HepG2 (cell line): ENCODE results near the gene TNNI2. TPM values are rescaled to one million over a fixed set of nuclear protein-coding genes. Genes with fewer than 3 reads are reported as not detected.

Source experiments
- ATAC-seq: fragments of 200-7000 bp; cut with Tn5 transposase; 3 replicates; pipeline ENCODE4 v1.9.1; 2020; ENCODE audit warnings: mild to moderate bottlenecking, moderate library complexity
- BruUV-seq: library from RNA; stranded (reverse); fragments of 400-500 nt; replicated peaks from 2 replicates; lab custom pipeline; 2021; lab: Mats Ljungman, UMichigan
- CTCF ChIA-PET: fragments of 300-600 bp; formaldehyde crosslinking; extraction: SDS; loops from one replicate; lab custom pipeline; 2021; ENCODE audit warnings: low total read pairs, inconsistent platforms, low intra/inter-chr PET ratio; lab: Yijun Ruan, JAX
- POLR2A ChIA-PET: fragments of 350-600 bp; sonication (Branson Sonifier 250); formaldehyde crosslinking; loops from one replicate; lab custom pipeline; 2020; ENCODE audit warnings: antibody characterized with exemption, inconsistent platforms; lab: Yijun Ruan, JAX
- DNase-seq: peaks from one replicate; pipeline ENCODE4 v3.0.0-alpha.2; 2015; ENCODE audit warnings: low spot score
- FAIRE-seq: peaks from 3 replicates; lab custom pipeline; 2011; peaks lifted over from hg19 to GRCh38; lab: Jason Lieb, UNC
- H2AFZ ChIP-seq: one replicate; pipeline ENCODE4 v1.6.1; 2011; ENCODE audit warnings: low read length, inconsistent platforms
- H3K27ac ChIP-seq: fragments of 300-600 bp; 3 replicates; pipeline ENCODE4 v1.8.0; 2011; ENCODE audit warnings: mixed run types, mild to moderate bottlenecking, mixed read lengths, low read length, inconsistent platforms; ENCODE audit not compliant: insufficient read depth; ENCODE audit errors: extremely low read length
- H3K27me3 ChIP-seq, 2 experiments: fragments of 200-600 bp in 1 of 2; 2 replicates in 1 of 2; 3 replicates in 1 of 2; pipeline versions ENCODE4 v1.6.0 to v1.8.0; 2011; ENCODE audit warnings: low read length in 2 of 2, mild to moderate bottlenecking in 2 of 2, moderate library complexity in 2 of 2, inconsistent platforms in 1 of 2; ENCODE audit not compliant: insufficient read depth in 2 of 2, control insufficient read depth in 1 of 2
- H3K36me3 ChIP-seq, 2 experiments: fragments of 200-600 bp in 1 of 2; replicated peaks in 1 of 2; 2 replicates in 1 of 2; 3 replicates in 1 of 2; pipeline versions ENCODE4 v1.5.1 to v1.8.0; 2011; ENCODE audit warnings: low read length in 2 of 2, inconsistent platforms in 1 of 2; ENCODE audit not compliant: insufficient read depth in 2 of 2, control insufficient read depth in 1 of 2
- H3K4me1 ChIP-seq: 2 replicates; pipeline ENCODE4 v1.5.1; 2012; ENCODE audit warnings: low read length, inconsistent platforms; ENCODE audit not compliant: insufficient read depth
- H3K4me2 ChIP-seq: 2 replicates; pipeline ENCODE4 v1.6.0; 2011; ENCODE audit warnings: low read depth, low read length, inconsistent platforms
- H3K4me3 ChIP-seq, 3 experiments: fragments of 200-600 bp in 1 of 3; sonication (generic), shearing (Covaris generic) in 1 of 3; replicated peaks in 1 of 3; 2 replicates each; pipeline ENCODE4 v1.5.1; 2011 to 2016; ENCODE audit warnings: low read length in 3 of 3, inconsistent platforms in 2 of 3, low read depth in 2 of 3, mild to moderate bottlenecking in 2 of 3, control low read depth in 1 of 3, mixed read lengths in 1 of 3; ENCODE audit not compliant: insufficient read depth in 1 of 3
- H3K79me2 ChIP-seq: one replicate; pipeline ENCODE4 v1.6.1; 2011; ENCODE audit warnings: low read length, inconsistent platforms; ENCODE audit not compliant: insufficient read depth
- H3K9ac ChIP-seq: 2 replicates; pipeline ENCODE4 v1.6.0; 2011; ENCODE audit warnings: mild to moderate bottlenecking, low read depth, low read length, inconsistent platforms; ENCODE audit not compliant: insufficient read depth
- H3K9me3 ChIP-seq: 2 replicates; pipeline ENCODE4 v1.5.1; 2012; ENCODE audit warnings: mild to moderate bottlenecking, low read length
- H4K20me1 ChIP-seq: 2 replicates; pipeline ENCODE4 v1.6.0; 2011; ENCODE audit warnings: inconsistent platforms, mild to moderate bottlenecking, low read length, moderate library complexity; ENCODE audit not compliant: insufficient read depth
- FOXJ3 ChIP-seq: sonication (generic); formaldehyde crosslinking; IDR thresholded peaks from 2 replicates; pipeline ENCODE4 v1.4.0; 2020; ENCODE audit warnings: missing genetic modification reagents, mild to moderate bottlenecking, borderline replicate concordance
- HINFP ChIP-seq: sonication (generic); formaldehyde crosslinking; IDR thresholded peaks from 2 replicates; pipeline ENCODE4 v1.4.0; 2020; ENCODE audit warnings: low read depth, mild to moderate bottlenecking, missing genetic modification reagents
- HMGA1 ChIP-seq: sonication (generic); formaldehyde crosslinking; conservative IDR thresholded peaks from 2 replicates; pipeline ENCODE4 v1.4.0; 2020; ENCODE audit warnings: missing genetic modification reagents
- HNF1B ChIP-seq: sonication (generic); formaldehyde crosslinking; IDR thresholded peaks from 2 replicates; pipeline ENCODE4 v1.5.1; 2020; ENCODE audit warnings: mild to moderate bottlenecking, moderate library complexity, missing genetic modification reagents
- KDM3A ChIP-seq: IDR thresholded peaks from 2 replicates; pipeline ENCODE4 v1.6.1; 2018; ENCODE audit warnings: low read depth, missing compliant biosample characterization
- MAF1 ChIP-seq: sonication (generic); formaldehyde crosslinking; IDR thresholded peaks from 2 replicates; pipeline ENCODE4 v1.5.0; 2020; ENCODE audit warnings: missing genetic modification reagents, borderline replicate concordance
- NKX3-1 ChIP-seq: sonication (generic); formaldehyde crosslinking; IDR thresholded peaks from 2 replicates; pipeline ENCODE4 v1.5.0; 2020; ENCODE audit warnings: missing genetic modification reagents
- TCF7L2 ChIP-seq: IDR thresholded peaks from 2 replicates; pipeline ENCODE4 v1.6.1; 2011; ENCODE audit warnings: mild to moderate bottlenecking, low read depth, low read length, moderate library complexity
- UBTF ChIP-seq: sonication (generic); formaldehyde crosslinking; IDR thresholded peaks from 2 replicates; pipeline ENCODE4 v1.4.0; 2020; ENCODE audit warnings: mild to moderate bottlenecking, missing genetic modification reagents
- ZNF18 ChIP-seq: sonication (generic); formaldehyde crosslinking; IDR thresholded peaks from 2 replicates; pipeline ENCODE4 v1.8.0; 2022; ENCODE audit warnings: mild to moderate bottlenecking, missing genetic modification reagents; ENCODE audit not compliant: insufficient replicate concordance
- ZNF333 ChIP-seq: sonication (generic); formaldehyde crosslinking; IDR thresholded peaks from 2 replicates; pipeline ENCODE4 v1.4.0; 2020; ENCODE audit warnings: mild to moderate bottlenecking, missing genetic modification reagents, borderline replicate concordance
- ZNF841 ChIP-seq: sonication (generic); formaldehyde crosslinking; IDR thresholded peaks from 2 replicates; pipeline ENCODE4 v1.8.1; 2023; ENCODE audit warnings: missing genetic modification reagents, borderline replicate concordance
- ZSCAN12 ChIP-seq: sonication (generic); formaldehyde crosslinking; IDR thresholded peaks from 2 replicates; pipeline ENCODE4 v1.9.0; 2021; ENCODE audit warnings: mild to moderate bottlenecking, missing genetic modification reagents
- WGBS: methylation state at CpG from one replicate; pipeline ENCODE4 v1.1.6; 2017; ENCODE audit warnings: low lambda C conversion rate; 5-methylcytosine and 5-hydroxymethylcytosine counted together
- in situ Hi-C: cut with HindIII; loops from 2 replicates; pipeline ENCODE4 v1.10.0; 2017; ENCODE audit warnings: low pct_unique_long_range_greater_than_20kb; ENCODE audit not compliant: extremely low pct_ligation_motif_present
- intact Hi-C: fragments of 100-400 bp; cut with micrococcal nuclease; formaldehyde crosslinking; loops from one replicate; pipeline ENCODE4 v1.10.0; 2022; ENCODE audit not compliant: unreplicated experiment
- polyA plus RNA-seq, 8 experiments: library from polyadenylated mRNA; depleted of rRNA in 3 of 8; stranded (reverse) in 7 of 8; unstranded in 1 of 8; fragments of >200 nt; fragmentation: Illumina TruSeq in 4 of 8; extraction: Trizol in 4 of 8; gene quantifications; 2 replicates each; pipeline versions ENCODE4 v1.2.1 to v1.2.3, GENCODE V29; 2011 to 2016; ENCODE audit warnings: low read depth in 4 of 8, missing spikeins in 1 of 8, mixed read lengths in 1 of 8; ENCODE audit not compliant: insufficient read depth in 1 of 8
- total RNA-seq, 5 experiments: library from RNA; depleted of rRNA; stranded (reverse); fragments of >200 nt; fragmentation: Illumina TruSeq; extraction: Trizol; gene quantifications; 2 replicates each; pipeline ENCODE4 v1.2.3, GENCODE V29; 2016; ENCODE audit warnings: low read depth in 1 of 5
- TF ChIP-seq, protein P1 (sequence below): sonication (generic); formaldehyde crosslinking; IDR thresholded peaks from 2 replicates; pipeline ENCODE4 v1.9.0; 2022; ENCODE audit warnings: missing genetic modification reagents, mild to moderate bottlenecking, borderline replicate concordance

Gene TNNI2
- total and polyA plus RNA-seq, 2 of the 13 experiments (the other 11 are each of a cell fraction or from before 2014, with no cell fraction given): 7.2 to 12.0 TPM

- CTCF ChIA-PET: no interaction called here
- Histone ChIP-seq H3K4me2 (no peak overlapping the region), H2AFZ (no peak overlapping the region), H3K9me3 (no peaks in the 10 kb centered on the region), H3K27me3 (peaks cover 0 to 24% of the 10 kb centered on the region in 2 experiments; a peak in 2 of 5 replicates), H3K79me2 (no peaks in the 10 kb centered on the region), H3K9ac (no peak overlapping the region), H3K36me3 (no peaks in the 10 kb centered on the region), H3K4me3 (no peak overlapping the region), H4K20me1 (no peaks in the 10 kb centered on the region), H3K4me1 (no peaks in the 10 kb centered on the region), H3K27ac (no peak overlapping the region)
- DNase-seq: no peak
- intact Hi-C loops (no loop called here), in situ Hi-C loops (no loop called here)
- 64% methylated on average over 11 of the region's 20 CpGs for WGBS
- no peak for FAIRE-seq
- no peak for ATAC-seq
- POLR2A ChIA-PET: no interaction called here
- BruUV-seq: no TSS peak
- TF ChIP-seq FOXJ3 (CRISPR knock-in tag) (no peak), KDM3A (CRISPR knock-in tag) (no peak), ZSCAN12 (no peak), ZNF333 (CRISPR knock-in tag) (no peak), ZNF841 (CRISPR knock-in tag) (no peak), HMGA1 (CRISPR knock-in tag) (no peak), ZNF18 (CRISPR knock-in tag) (no peak), TCF7L2 (no peak), NKX3-1 (no peak), HINFP (CRISPR knock-in tag) (no peak), UBTF (CRISPR knock-in tag) (no peak), HNF1B (CRISPR knock-in tag) (no peak), MAF1 (CRISPR knock-in tag) (no peak)
- TF ChIP-seq, protein P1, sequence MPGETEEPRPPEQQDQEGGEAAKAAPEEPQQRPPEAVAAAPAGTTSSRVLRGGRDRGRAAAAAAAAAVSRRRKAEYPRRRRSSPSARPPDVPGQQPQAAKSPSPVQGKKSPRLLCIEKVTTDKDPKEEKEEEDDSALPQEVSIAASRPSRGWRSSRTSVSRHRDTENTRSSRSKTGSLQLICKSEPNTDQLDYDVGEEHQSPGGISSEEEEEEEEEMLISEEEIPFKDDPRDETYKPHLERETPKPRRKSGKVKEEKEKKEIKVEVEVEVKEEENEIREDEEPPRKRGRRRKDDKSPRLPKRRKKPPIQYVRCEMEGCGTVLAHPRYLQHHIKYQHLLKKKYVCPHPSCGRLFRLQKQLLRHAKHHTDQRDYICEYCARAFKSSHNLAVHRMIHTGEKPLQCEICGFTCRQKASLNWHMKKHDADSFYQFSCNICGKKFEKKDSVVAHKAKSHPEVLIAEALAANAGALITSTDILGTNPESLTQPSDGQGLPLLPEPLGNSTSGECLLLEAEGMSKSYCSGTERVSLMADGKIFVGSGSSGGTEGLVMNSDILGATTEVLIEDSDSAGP: no peak
Measured at GRCh38 chr11:1803246-1803645, 35.5 kb upstream of the TNNI2 start.
